ENCODE results near the gene JPH4.

- TF ChIP-seq CTCF (IDR thresholded peaks at IDR 0.05): no peak
- no peak for TF ChIP-seq EZH2 (IDR thresholded peaks at IDR 0.05)
Observed at GRCh38 chr14:23544511-23545447, 33.8 kb downstream of the JPH4 start.
